Gastroesophageal sphincter (tissue), 3 donors: ENCODE measurements around the gene SV2B.

ENCODE experiments used
- CTCF ChIP-seq, 4 experiments: fragments of 200-600 bp in 2 of 4; fragments of 450-650 bp in 2 of 4; sonication (generic) in 1 of 4; IDR thresholded peaks; one replicate each; pipeline ENCODE4 v1.5.1; 2017 to 2019; ENCODE audit warnings: antibody characterized with exemption in 4 of 4, mild to moderate bottlenecking in 2 of 4, moderate library complexity in 2 of 4
- EP300 ChIP-seq: sonication (generic); formaldehyde crosslinking; IDR thresholded peaks from one replicate; pipeline ENCODE4 v1.6.1; 2017; ENCODE audit warnings: antibody characterized with exemption, mild to moderate bottlenecking
- POLR2A ChIP-seq, 2 donors: fragments of 450-650 bp; IDR thresholded peaks; one replicate each; pipeline ENCODE4 v1.6.1; 2017; ENCODE audit warnings: antibody characterized with exemption in 2 of 2, mild to moderate bottlenecking in 2 of 2, moderate library complexity in 1 of 2
- POLR2AphosphoS5 ChIP-seq: sonication (generic); formaldehyde crosslinking; IDR thresholded peaks from one replicate; pipeline ENCODE4 v1.6.1; 2017; ENCODE audit warnings: antibody characterized with exemption

GRCh38 chr15:91051248-91051647, 48.8 kb upstream of the SV2B start:
- TF ChIP-seq POLR2A (IDR thresholded peaks at IDR 0.05) (no peak), EP300 (no peak), CTCF (IDR thresholded peaks at IDR 0.05) (no peak), POLR2AphosphoS5 (no peak)
